ACC112 (cell line): ENCODE measurements around the gene FAM98B.
A peak's percentile ranks its signal among the peaks of the same experiment; 100 is the strongest.

Experiments used
- H2AFZ ChIP-seq: fragments of 200-600 bp; sonication (generic); one replicate; pipeline ENCODE4 v1.6.0; 2017; ENCODE audit warnings: antibody characterized with exemption, low read length; ENCODE audit not compliant: unreplicated experiment
- H3K27ac ChIP-seq: fragments of 200-600 bp; sonication (generic); 2 replicates; pipeline ENCODE4 v1.5.1; 2014; ENCODE audit warnings: low read depth, mild to moderate bottlenecking, antibody characterized with exemption, low read length, moderate library complexity
- H3K27me3 ChIP-seq: fragments of 200-600 bp; sonication (generic); 2 replicates; pipeline ENCODE4 v1.6.1; 2014; ENCODE audit warnings: mild to moderate bottlenecking, antibody characterized with exemption, low read length, moderate library complexity, mixed read lengths; ENCODE audit not compliant: insufficient read depth
- H3K36me3 ChIP-seq: fragments of 200-600 bp; sonication (generic); 2 replicates; pipeline ENCODE4 v1.6.1; 2016; ENCODE audit warnings: mild to moderate bottlenecking, antibody characterized with exemption, low read length, moderate library complexity, mixed read lengths; ENCODE audit not compliant: insufficient read depth
- H3K4me1 ChIP-seq: fragments of 200-600 bp; sonication (generic); one replicate; pipeline ENCODE4 v1.6.1; 2016; ENCODE audit warnings: low read length, mixed read lengths; ENCODE audit not compliant: insufficient read depth, unreplicated experiment, control insufficient read depth
- H3K4me3 ChIP-seq: fragments of 200-600 bp; sonication (generic); 2 replicates; pipeline ENCODE4 v1.5.1; 2014; ENCODE audit warnings: mild to moderate bottlenecking, low read depth, low read length
- H3K79me2 ChIP-seq: fragments of 200-600 bp; sonication (generic); one replicate; pipeline ENCODE4 v1.6.0; 2016; ENCODE audit warnings: low read length; ENCODE audit not compliant: control insufficient read depth, unreplicated experiment, insufficient read depth

FAM98B gene

DNA sequence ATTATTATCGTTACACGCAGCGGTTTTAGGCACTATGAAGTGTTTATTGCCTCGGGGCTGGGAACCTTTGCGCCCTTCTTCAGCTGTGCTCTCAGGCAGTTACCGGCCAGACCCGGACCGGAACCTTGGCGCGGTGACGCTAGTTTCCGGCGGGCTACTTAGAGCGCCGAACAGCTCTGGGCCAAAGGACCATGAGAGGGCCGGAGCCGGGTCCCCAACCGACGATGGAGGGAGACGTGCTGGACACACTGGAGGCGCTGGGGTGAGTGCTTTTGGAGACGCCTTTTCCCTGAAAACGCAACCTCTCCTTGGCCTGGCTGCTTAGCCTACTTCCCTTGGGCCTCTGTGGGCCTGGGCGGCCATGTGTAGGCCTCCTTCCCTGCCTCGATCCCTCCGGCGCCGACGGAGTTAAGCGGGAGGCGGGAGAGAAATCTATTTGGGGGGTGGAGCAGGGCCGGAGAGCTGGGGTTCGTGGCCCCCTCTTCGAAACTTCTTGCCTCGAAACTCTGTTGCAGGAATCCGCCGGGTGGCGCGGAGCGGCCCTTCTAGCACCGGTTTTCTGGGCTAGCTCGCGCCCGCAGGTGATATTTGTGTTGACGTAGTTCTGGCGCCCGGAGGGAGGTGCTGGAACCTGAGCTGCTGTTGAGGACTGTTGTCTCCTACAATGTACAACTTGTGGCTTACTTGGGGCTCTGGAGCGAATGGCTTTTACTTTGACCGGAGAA, at the start of gene FAM98B:
Gene FAM98B, plus strand, starts transcription at position 157 of the 725 bp plus-strand sequence. Its CDS starts 35 bp downstream, at position 192.
- Histone ChIP-seq H2AFZ (peak within 1 kb of the TSS; percentile 95), H3K4me3 (peak within 1 kb of the TSS; percentile 96), H3K79me2 (peaks cover 47% of the 10 kb centered on the region)

GRCh38 chr15:38406436-38406835, 47.5 kb upstream of the FAM98B start:
- Histone ChIP-seq H3K27me3 (no peaks in the 10 kb centered on the region), H3K27ac (no peak overlapping the region), H3K79me2 (no peaks in the 10 kb centered on the region), H3K36me3 (no peaks in the 10 kb centered on the region), H3K4me3 (no peak overlapping the region), H3K4me1 (peaks cover 2% of the 10 kb centered on the region), H2AFZ (peak overlapping the region; percentile 36)

More for the DNA sequence above, at the start of gene FAM98B:
- Histone ChIP-seq H3K27me3 (no peaks in the 10 kb centered on the region), H3K27ac (peak within 1 kb of the TSS; percentile 81), H3K36me3 (no peaks in the 10 kb centered on the region), H3K4me1 (peaks cover 15% of the 10 kb centered on the region)

DNA sequence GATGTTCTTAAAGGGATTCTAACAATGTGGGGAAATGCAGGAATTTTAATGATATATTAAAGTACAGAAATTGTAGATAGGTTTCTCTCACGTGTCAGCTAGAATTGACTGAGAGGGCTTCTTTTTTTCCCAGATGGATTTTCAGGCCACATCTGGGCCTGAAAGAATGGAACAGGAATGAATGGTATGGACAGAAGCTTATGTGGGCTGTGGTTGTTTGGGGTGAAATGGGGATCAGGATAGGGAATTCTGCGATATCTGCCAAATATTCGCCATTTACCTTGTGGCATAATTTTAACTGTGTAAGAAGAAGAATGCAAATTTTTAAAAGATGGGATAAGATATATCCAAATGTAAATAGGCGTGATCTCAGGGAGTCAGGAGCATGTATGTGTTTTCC, 45.4 kb upstream of the FAM98B start:
- Histone ChIP-seq H3K36me3 (no peaks in the 10 kb centered on the region), H3K79me2 (no peaks in the 10 kb centered on the region), H3K4me1 (no peaks in the 10 kb centered on the region), H3K4me3 (no peak overlapping the region), H3K27me3 (no peaks in the 10 kb centered on the region), H2AFZ (no peak overlapping the region), H3K27ac (no peak overlapping the region)

DNA sequence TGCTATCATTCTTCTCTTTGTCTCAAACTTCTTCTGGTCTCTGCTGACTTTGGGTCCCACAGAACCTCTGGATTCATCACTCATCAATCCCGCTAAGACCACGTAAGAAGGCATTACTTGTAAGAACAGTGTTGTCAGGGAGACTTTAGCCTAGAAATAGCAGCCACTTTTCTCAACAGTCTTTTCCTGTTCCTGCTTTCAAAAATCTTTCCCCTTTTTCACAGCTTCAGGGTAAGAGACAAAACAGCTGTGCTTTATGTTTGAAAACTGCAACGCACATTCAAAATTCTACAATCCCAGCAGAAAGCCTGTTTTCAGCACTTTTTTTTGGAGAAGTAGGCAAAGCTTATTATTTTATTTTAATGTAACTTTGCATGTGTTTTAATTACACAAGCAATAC, 42.0 kb upstream of the FAM98B start:
- no peak overlapping the region for H2AFZ ChIP-seq

DNA sequence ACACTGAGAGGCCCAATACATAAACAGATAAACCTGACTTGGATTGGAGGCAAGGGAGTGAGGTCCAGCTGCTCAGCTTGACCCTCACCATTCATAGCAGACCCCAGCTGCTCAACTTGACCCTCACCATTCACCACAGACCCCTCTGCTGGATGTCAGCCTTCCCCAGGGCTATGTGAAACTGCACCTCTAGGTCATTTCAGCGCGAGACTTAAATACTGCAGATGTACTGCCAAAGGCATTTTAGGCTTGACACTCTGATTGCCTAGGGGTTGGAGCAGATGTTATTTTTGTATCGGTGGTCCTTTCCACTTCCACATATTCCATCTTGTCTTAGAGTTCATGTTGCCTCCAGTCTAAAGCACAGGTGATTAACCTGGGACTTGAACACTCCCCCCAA, 41.5 kb upstream of the FAM98B start:
- Histone ChIP-seq H2AFZ (no peak overlapping the region), H3K4me3 (no peak overlapping the region), H3K4me1 (no peaks in the 10 kb centered on the region), H3K36me3 (no peaks in the 10 kb centered on the region), H3K27me3 (no peaks in the 10 kb centered on the region), H3K79me2 (no peaks in the 10 kb centered on the region), H3K27ac (no peak overlapping the region)

More for the DNA sequence above, 42.0 kb upstream of the FAM98B start:
- H3K36me3 ChIP-seq = no peaks in the 10 kb centered on the region
- no peak overlapping the region for H3K4me3 ChIP-seq
- H3K27ac ChIP-seq = no peak overlapping the region
- H3K4me1 ChIP-seq = no peaks in the 10 kb centered on the region
- H3K79me2 ChIP-seq = no peaks in the 10 kb centered on the region
- H3K27me3 ChIP-seq = no peaks in the 10 kb centered on the region

GRCh38 chr15:38414357-38414756, 39.6 kb upstream of the FAM98B start:
- Histone ChIP-seq H3K4me1 (no peaks in the 10 kb centered on the region), H3K27ac (no peak overlapping the region), H3K79me2 (no peaks in the 10 kb centered on the region), H3K27me3 (no peaks in the 10 kb centered on the region), H2AFZ (no peak overlapping the region), H3K4me3 (no peak overlapping the region), H3K36me3 (no peaks in the 10 kb centered on the region)

DNA sequence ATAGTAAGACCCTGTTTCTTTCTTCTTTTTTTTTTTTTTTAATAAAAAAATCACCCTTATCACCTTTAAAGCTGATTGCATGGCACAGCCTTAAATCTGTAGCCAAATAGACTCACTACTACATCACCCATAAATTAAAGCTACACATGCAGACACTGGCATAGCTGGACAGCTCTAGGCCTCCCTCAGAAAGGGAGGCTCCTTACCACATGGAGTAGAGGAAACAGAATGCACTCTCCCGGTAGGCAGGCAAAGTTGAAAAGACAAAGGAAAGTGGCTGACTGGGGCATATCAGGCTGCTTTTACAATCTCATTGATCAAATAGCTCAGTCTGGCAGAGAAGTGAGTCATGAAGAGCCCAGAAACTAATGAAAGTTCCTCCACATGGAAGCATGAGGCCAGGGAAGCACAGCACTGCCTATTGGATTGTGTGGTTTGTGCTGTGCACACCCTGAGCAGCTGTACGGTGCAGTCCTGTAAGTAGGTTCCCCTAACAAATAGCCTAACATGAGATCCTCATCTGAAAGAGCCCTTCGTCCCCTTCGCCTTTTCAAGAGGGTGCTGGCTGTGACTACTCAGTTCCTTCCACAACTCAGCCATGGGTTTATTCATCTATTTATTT, 32.7 kb upstream of the FAM98B start:
- Histone ChIP-seq H3K27me3 (no peaks in the 10 kb centered on the region), H3K79me2 (no peaks in the 10 kb centered on the region), H3K4me1 (no peaks in the 10 kb centered on the region), H3K27ac (no peak overlapping the region), H3K36me3 (no peaks in the 10 kb centered on the region), H2AFZ (no peak overlapping the region), H3K4me3 (no peak overlapping the region)

DNA sequence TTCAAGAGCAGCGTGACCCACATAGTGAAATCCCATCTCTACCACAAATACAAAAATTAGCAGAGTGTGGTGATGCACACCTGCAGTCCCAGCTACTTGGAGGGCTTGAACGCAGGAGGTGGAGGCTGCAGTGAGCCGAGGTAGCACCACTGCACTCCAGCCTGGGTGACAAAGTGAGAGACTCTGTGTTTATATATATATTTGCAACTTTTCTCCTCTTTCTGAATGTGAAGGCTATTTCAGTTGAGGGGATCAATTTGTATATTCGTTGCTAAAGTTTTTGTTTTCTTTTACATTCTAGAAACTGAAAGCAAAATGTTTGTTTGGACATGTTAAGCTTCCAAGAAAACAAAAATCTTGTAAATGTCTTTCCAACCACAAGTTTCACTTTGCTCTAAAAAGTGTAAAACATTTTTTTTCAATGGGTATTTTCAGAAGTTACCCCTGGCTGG, 29.8 kb upstream of the FAM98B start:
- Histone ChIP-seq H3K4me1 (no peaks in the 10 kb centered on the region), H3K4me3 (no peak overlapping the region), H2AFZ (no peak overlapping the region), H3K36me3 (no peaks in the 10 kb centered on the region), H3K27ac (no peak overlapping the region), H3K27me3 (no peaks in the 10 kb centered on the region), H3K79me2 (no peaks in the 10 kb centered on the region)

- Histone ChIP-seq H3K27me3 (no peaks in the 10 kb centered on the region), H3K4me3 (no peak overlapping the region), H2AFZ (no peak overlapping the region), H3K4me1 (no peaks in the 10 kb centered on the region), H3K79me2 (no peaks in the 10 kb centered on the region), H3K36me3 (no peaks in the 10 kb centered on the region), H3K27ac (no peak overlapping the region)
Measured at GRCh38 chr15:38425269-38425668, 28.7 kb upstream of the FAM98B start.

DNA sequence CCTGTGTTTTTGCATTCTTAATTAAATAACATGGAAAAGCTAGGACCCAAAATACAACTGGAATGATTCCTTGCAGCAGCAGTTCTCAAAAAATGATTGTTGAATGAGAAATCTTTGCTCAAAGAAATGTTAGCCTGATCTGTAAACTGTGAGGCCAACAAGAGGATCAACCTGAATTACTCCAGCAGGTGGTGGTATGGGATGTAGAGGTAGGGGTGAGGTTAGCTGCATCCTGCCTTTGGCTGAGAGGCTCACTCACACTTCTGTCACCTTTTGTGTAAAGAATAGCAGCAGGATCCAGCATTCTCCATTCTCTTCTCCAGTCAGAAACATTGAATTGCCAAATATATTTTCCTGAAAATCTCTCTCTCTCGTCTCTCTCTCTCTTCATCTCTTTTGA, 26.5 kb upstream of the FAM98B start:
- Histone ChIP-seq H3K27me3 (no peaks in the 10 kb centered on the region), H3K4me3 (no peak overlapping the region), H3K36me3 (no peaks in the 10 kb centered on the region), H3K79me2 (no peaks in the 10 kb centered on the region), H2AFZ (no peak overlapping the region), H3K4me1 (no peaks in the 10 kb centered on the region), H3K27ac (no peak overlapping the region)
